ENCODE data around the gene CITED4. TPM values are rescaled to one million over a fixed set of nuclear protein-coding genes. Genes with fewer than 3 reads are reported as not detected.
"Not testable (repeated sequence)": the region's sequence is repeated elsewhere in the genome, so short reads cannot be mapped to it uniquely, and the experiment has no call there.

CITED4 gene
- total RNA-seq, 2 experiments from 2014 or later = 2.0 TPM; not detected in 1

GRCh38 chr1:40895601-40896000, 33.4 kb upstream of the CITED4 start:
- Histone ChIP-seq H3K9me2 (ENCODE audit: insufficient read depth, low read length) (no peaks in the 10 kb centered on the region), H3K36me3 (ENCODE audit: insufficient read depth, low read length) (no peaks in the 10 kb centered on the region), H3K4me1 (ENCODE audit: insufficient read depth, low read length, poor library complexity, severe bottlenecking) (no peaks in the 10 kb centered on the region), H3K4me3 (ENCODE audit: low read depth, low read length, poor library complexity, severe bottlenecking) (no peak overlapping the region), H3K9me3 (ENCODE audit: low read length) (peaks cover 5% of the 10 kb centered on the region; the same call in 1 of the 2 replicates), H3K79me2 (ENCODE audit: insufficient read depth, low read depth, low read length) (no peaks in the 10 kb centered on the region), H3K4me2 (ENCODE audit: low read length) (no peak overlapping the region), H2AFZ (ENCODE audit: low read length) (no peak overlapping the region), H4K20me1 (ENCODE audit: insufficient read depth, low read length) (no peaks in the 10 kb centered on the region), H3K27ac (ENCODE audit: low read depth, low read length, poor library complexity, severe bottlenecking) (no peak overlapping the region)
- no TSS peak for BruUV-seq (replicated peaks)
- CTCF ChIA-PET (ENCODE audit: unreplicated experiment) = no interaction called here
- POLR2A ChIA-PET = no interaction called here
- no peak for DNase-seq (ENCODE audit: low spot score)
- intact Hi-C loops (cut with micrococcal nuclease; ENCODE audit: unreplicated experiment) = no loop called here
- no peak for TF ChIP-seq EZH2phosphoT487 (IDR thresholded peaks at IDR 0.05; ENCODE audit: borderline replicate concordance, low read depth, low read length)
- no peak for TF ChIP-seq CTCF (conservative IDR thresholded peaks at IDR 0.05; ENCODE audit: low read length)

- H2AFZ ChIP-seq (ENCODE audit: low read length); H4K20me1 ChIP-seq (ENCODE audit: insufficient read depth, low read length); intact Hi-C loops (cut with micrococcal nuclease; ENCODE audit: unreplicated experiment); CTCF ChIA-PET (ENCODE audit: unreplicated experiment); H3K9me3 ChIP-seq (ENCODE audit: low read length); H3K36me3 ChIP-seq (ENCODE audit: insufficient read depth, low read length); H3K4me2 ChIP-seq (ENCODE audit: low read length); H3K79me2 ChIP-seq (ENCODE audit: insufficient read depth, low read depth, low read length); H3K9me2 ChIP-seq (ENCODE audit: insufficient read depth, low read length); H3K4me3 ChIP-seq (ENCODE audit: low read depth, low read length, poor library complexity, severe bottlenecking); H3K27ac ChIP-seq (ENCODE audit: low read depth, low read length, poor library complexity, severe bottlenecking); BruUV-seq (replicated peaks); DNase-seq (ENCODE audit: low spot score); H3K4me1 ChIP-seq (ENCODE audit: insufficient read depth, low read length, poor library complexity, severe bottlenecking); POLR2A ChIA-PET: not testable (repeated sequence)
Measured at GRCh38 chr1:40894858-40895257, 32.7 kb upstream of the CITED4 start.

GRCh38 chr1:40894455-40894854, 32.3 kb upstream of the CITED4 start:
- no TSS peak for BruUV-seq (replicated peaks)
- TF ChIP-seq CTCF (conservative IDR thresholded peaks at IDR 0.05; ENCODE audit: low read length) = no peak
- TF ChIP-seq EZH2phosphoT487 (IDR thresholded peaks at IDR 0.05; ENCODE audit: borderline replicate concordance, low read depth, low read length) = no peak
- DNase-seq (ENCODE audit: low spot score) = no peak
- no peaks in the 10 kb centered on the region for H3K9me2 ChIP-seq (ENCODE audit: insufficient read depth, low read length)
- no peaks in the 10 kb centered on the region for H3K4me1 ChIP-seq (ENCODE audit: insufficient read depth, low read length, poor library complexity, severe bottlenecking)
- ChIA-PET CTCF (ENCODE audit: unreplicated experiment) (no interaction called here), POLR2A (no interaction called here)
- H3K9me3 ChIP-seq (ENCODE audit: low read length) = peaks cover 5% of the 10 kb centered on the region; the same call in 1 of the 2 replicates
- no peak overlapping the region for H3K27ac ChIP-seq (ENCODE audit: low read depth, low read length, poor library complexity, severe bottlenecking)
- no peaks in the 10 kb centered on the region for H4K20me1 ChIP-seq (ENCODE audit: insufficient read depth, low read length)
- no peak overlapping the region for H3K4me3 ChIP-seq (ENCODE audit: low read depth, low read length, poor library complexity, severe bottlenecking)
- intact Hi-C loops (cut with micrococcal nuclease; ENCODE audit: unreplicated experiment) = no loop called here
- H3K79me2 ChIP-seq (ENCODE audit: insufficient read depth, low read depth, low read length) = no peaks in the 10 kb centered on the region
- H2AFZ ChIP-seq (ENCODE audit: low read length) = no peak overlapping the region
- no peak overlapping the region for H3K4me2 ChIP-seq (ENCODE audit: low read length)
- H3K36me3 ChIP-seq (ENCODE audit: insufficient read depth, low read length) = no peaks in the 10 kb centered on the region
